Activated B cell treated with CpG ODN at 0.5 μM for 24 hours (primary cell): ENCODE results near the gene TAS1R3. TPM values are rescaled to one million over a fixed set of nuclear protein-coding genes. Genes with fewer than 3 reads are reported as not detected.

Source experiments
- ATAC-seq: fragments of 200-7000 bp; cut with Tn5 transposase; one replicate; pipeline ENCODE4 v1.10.0; 2021; ENCODE audit warnings: low read depth, mild to moderate bottlenecking, moderate library complexity
- CTCF ChIA-PET: fragments of 350-600 bp; sonication (Branson Sonifier 250); formaldehyde crosslinking; loops from one replicate; lab custom pipeline; 2021; ENCODE audit warnings: antibody characterized with exemption; lab: Charles Lee
- POLR2A ChIA-PET: fragments of 350-600 bp; sonication (Branson Sonifier 250); formaldehyde crosslinking; loops from one replicate; lab custom pipeline; 2021; ENCODE audit warnings: antibody characterized with exemption; lab: Charles Lee
- DNase-seq: peaks from one replicate; pipeline ENCODE4 v3.0.0; 2022
- H3K27ac Mint-ChIP-seq: one replicate; pipeline ENCODE4 v1.8.0; 2020; ENCODE audit warnings: mixed read lengths
- H3K27me3 Mint-ChIP-seq: one replicate; pipeline ENCODE4 v1.8.0; 2021; ENCODE audit warnings: mixed read lengths
- H3K36me3 Mint-ChIP-seq: one replicate; pipeline ENCODE4 v1.8.0; 2021; ENCODE audit warnings: low read depth, mixed read lengths
- H3K4me1 Mint-ChIP-seq: one replicate; pipeline ENCODE4 v1.8.0; 2021; ENCODE audit warnings: mixed read lengths
- H3K4me3 Mint-ChIP-seq: one replicate; pipeline ENCODE4 v1.8.0; 2020; ENCODE audit warnings: mild to moderate bottlenecking, mixed read lengths
- H3K9me3 Mint-ChIP-seq: one replicate; pipeline ENCODE4 v1.8.0; 2020; ENCODE audit warnings: mixed read lengths
- CTCF ChIP-seq: fragments of 200-600 bp; IDR thresholded peaks from one replicate; pipeline ENCODE4 v1.8.0; 2022; ENCODE audit warnings: antibody characterized with exemption, mild to moderate bottlenecking
- intact Hi-C: fragments of 100-400 bp; cut with micrococcal nuclease; formaldehyde crosslinking; loops from one replicate; pipeline ENCODE4 v1.15.1; 2024
- total RNA-seq: library from RNA; stranded (reverse); gene quantifications from 2 replicates; pipeline ENCODE4 v1.2.3, GENCODE V29; 2022

TAS1R3 gene
- total RNA-seq, 1 donor from 2014 or later: 2.5 TPM

DNA sequence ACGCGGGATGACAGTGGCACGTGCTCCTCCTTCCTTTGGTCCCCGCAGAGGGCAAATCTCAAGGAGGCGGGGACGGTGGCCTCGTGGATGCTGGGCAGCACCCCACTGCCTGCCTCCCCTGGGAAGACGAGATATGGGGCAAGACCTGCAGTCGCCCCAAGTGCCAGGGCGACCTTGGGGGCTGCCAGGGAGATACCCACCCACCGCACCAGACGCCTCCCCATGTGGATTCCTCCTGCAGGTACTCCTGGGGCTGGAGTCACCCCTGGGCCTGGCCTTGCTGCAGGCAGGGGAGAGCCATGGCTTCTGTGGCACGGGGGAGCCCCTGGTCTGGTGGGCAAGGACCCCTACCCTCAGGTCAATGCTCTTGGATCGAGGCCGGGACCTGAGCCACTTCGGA lies 49.8 kb downstream of the TAS1R3 start:
- CTCF ChIA-PET: no interaction called here
- no peak overlapping the region for H3K27ac Mint-ChIP-seq

GRCh38 chr1:1381294-1381693 lies 50.2 kb downstream of the TAS1R3 start:
- no peak for TF ChIP-seq CTCF
- no peaks in the 10 kb centered on the region for H3K9me3 Mint-ChIP-seq
- CTCF ChIA-PET: no interaction called here
- H3K4me1 Mint-ChIP-seq: no peaks in the 10 kb centered on the region
- POLR2A ChIA-PET: no interaction called here
- H3K27ac Mint-ChIP-seq: no peak overlapping the region
- H3K36me3 Mint-ChIP-seq: peaks cover 16% of the 10 kb centered on the region
- intact Hi-C loops: no loop called here
- ATAC-seq (no peak), DNase-seq (no peak)
- no peak overlapping the region for H3K4me3 Mint-ChIP-seq
- H3K27me3 Mint-ChIP-seq: no peaks in the 10 kb centered on the region

More for the DNA sequence above, 49.8 kb downstream of the TAS1R3 start:
- Mint-ChIP-seq H3K27me3 (no peaks in the 10 kb centered on the region), H3K9me3 (no peaks in the 10 kb centered on the region), H3K4me3 (no peak overlapping the region), H3K4me1 (peaks cover 1% of the 10 kb centered on the region), H3K36me3 (peaks cover 12% of the 10 kb centered on the region)
- TF ChIP-seq CTCF: no peak
- ATAC-seq (no peak), DNase-seq (no peak)
- intact Hi-C loops: no loop called here
- POLR2A ChIA-PET: no interaction called here

Other genes with a start within 250 kb of the TAS1R3 start
- 20.8 and 26.5 TPM in 2 replicates for gene C1orf159, start 215.2 kb upstream of the TAS1R3 start, total RNA-seq
- gene TTLL10, start 157.4 kb upstream of the TAS1R3 start, total RNA-seq: 0.16 TPM in 1 of 2 replicates, not detected in the other
- gene TNFRSF18, start 124.7 kb upstream of the TAS1R3 start, total RNA-seq: 36.7 and 37.5 TPM in 2 replicates
- gene TNFRSF4, start 117.1 kb upstream of the TAS1R3 start, total RNA-seq: 0.86 and 1.1 TPM in 2 replicates
- gene SDF4, start 99.3 kb upstream of the TAS1R3 start, total RNA-seq: 94.4 and 97.9 TPM in 2 replicates
- gene B3GALT6, start 99.0 kb upstream of the TAS1R3 start, total RNA-seq: 20.9 and 22.1 TPM in 2 replicates
- 2.5 and 2.7 TPM in 2 replicates for gene C1QTNF12, start 84.6 kb upstream of the TAS1R3 start, total RNA-seq
- 79.2 and 89.9 TPM in 2 replicates for gene UBE2J2, start 57.4 kb upstream of the TAS1R3 start, total RNA-seq
- 1.6 and 3.3 TPM in 2 replicates for gene SCNN1D, start 50.8 kb upstream of the TAS1R3 start, total RNA-seq
- 16.2 and 26.1 TPM in 2 replicates for gene ACAP3, start 23.4 kb upstream of the TAS1R3 start, total RNA-seq
- 11.9 and 12.6 TPM in 2 replicates for gene PUSL1, start 22.7 kb upstream of the TAS1R3 start, total RNA-seq
- gene INTS11, start 6.6 kb upstream of the TAS1R3 start, total RNA-seq: 131 and 151 TPM in 2 replicates
- 13.8 and 15.3 TPM in 2 replicates for gene CPTP, start 6.5 kb upstream of the TAS1R3 start, total RNA-seq
- gene DVL1, start 18.1 kb downstream of the TAS1R3 start, total RNA-seq: 29.3 and 30.7 TPM in 2 replicates
- gene MXRA8, start 27.3 kb downstream of the TAS1R3 start, total RNA-seq: 0.07 and 0.16 TPM in 2 replicates
- gene AURKAIP1, start 43.9 kb downstream of the TAS1R3 start, total RNA-seq: 91.5 and 105 TPM in 2 replicates
- 188 and 225 TPM in 2 replicates for gene CCNL2, start 68.1 kb downstream of the TAS1R3 start, total RNA-seq
- 134 and 136 TPM in 2 replicates for gene MRPL20, start 76.0 kb downstream of the TAS1R3 start, total RNA-seq
- 0.13 TPM in 1 of 2 replicates, not detected in the other for gene ANKRD65, start 90.0 kb downstream of the TAS1R3 start, total RNA-seq
- not detected in 2 replicates for gene VWA1, start 104.4 kb downstream of the TAS1R3 start, total RNA-seq
- 0.58 and 0.86 TPM in 2 replicates for gene ATAD3C, start 118.4 kb downstream of the TAS1R3 start, total RNA-seq
- gene ATAD3B, start 140.5 kb downstream of the TAS1R3 start, total RNA-seq: 47.4 and 49.5 TPM in 2 replicates
- 26.1 and 32.4 TPM in 2 replicates for gene ATAD3A, start 180.9 kb downstream of the TAS1R3 start, total RNA-seq
- gene TMEM240, start 209.3 kb downstream of the TAS1R3 start, total RNA-seq: 0.31 TPM in 1 of 2 replicates, not detected in the other
- 111 and 118 TPM in 2 replicates for gene SSU72, start 243.6 kb downstream of the TAS1R3 start, total RNA-seq